ENCODE results near the gene PDC.
A peak's percentile ranks its signal among the peaks of the same experiment; 100 is the strongest.

PDC gene

GRCh38 chr1:186498071-186498470, 37.2 kb upstream of the PDC start:
- H3K27me3 ChIP-seq (replicated peaks), result no peaks in the 10 kb centered on the region
- in situ Hi-C loops (cut with HindIII; ENCODE audit: low pct_ligation_motif_present, low sequenced_read_pairs), result loop anchor here (25.0 kb wide), 1 partner anchor 489 kb away; no protein-coding TSS in a partner anchor
- DNase-seq, result no peak
- H3K4me3 ChIP-seq (ENCODE audit: low read depth, low read length), result no peak overlapping the region
- H3K36me3 ChIP-seq (replicated peaks), result no peaks in the 10 kb centered on the region
- H3K27ac ChIP-seq, result peak overlapping the region; percentile 91
- TF ChIP-seq, protein P1, sequence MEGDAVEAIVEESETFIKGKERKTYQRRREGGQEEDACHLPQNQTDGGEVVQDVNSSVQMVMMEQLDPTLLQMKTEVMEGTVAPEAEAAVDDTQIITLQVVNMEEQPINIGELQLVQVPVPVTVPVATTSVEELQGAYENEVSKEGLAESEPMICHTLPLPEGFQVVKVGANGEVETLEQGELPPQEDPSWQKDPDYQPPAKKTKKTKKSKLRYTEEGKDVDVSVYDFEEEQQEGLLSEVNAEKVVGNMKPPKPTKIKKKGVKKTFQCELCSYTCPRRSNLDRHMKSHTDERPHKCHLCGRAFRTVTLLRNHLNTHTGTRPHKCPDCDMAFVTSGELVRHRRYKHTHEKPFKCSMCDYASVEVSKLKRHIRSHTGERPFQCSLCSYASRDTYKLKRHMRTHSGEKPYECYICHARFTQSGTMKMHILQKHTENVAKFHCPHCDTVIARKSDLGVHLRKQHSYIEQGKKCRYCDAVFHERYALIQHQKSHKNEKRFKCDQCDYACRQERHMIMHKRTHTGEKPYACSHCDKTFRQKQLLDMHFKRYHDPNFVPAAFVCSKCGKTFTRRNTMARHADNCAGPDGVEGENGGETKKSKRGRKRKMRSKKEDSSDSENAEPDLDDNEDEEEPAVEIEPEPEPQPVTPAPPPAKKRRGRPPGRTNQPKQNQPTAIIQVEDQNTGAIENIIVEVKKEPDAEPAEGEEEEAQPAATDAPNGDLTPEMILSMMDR (IDR thresholded peaks at IDR 0.05; ENCODE audit: low read depth, low read length, missing control alignments), result no peak

DNA sequence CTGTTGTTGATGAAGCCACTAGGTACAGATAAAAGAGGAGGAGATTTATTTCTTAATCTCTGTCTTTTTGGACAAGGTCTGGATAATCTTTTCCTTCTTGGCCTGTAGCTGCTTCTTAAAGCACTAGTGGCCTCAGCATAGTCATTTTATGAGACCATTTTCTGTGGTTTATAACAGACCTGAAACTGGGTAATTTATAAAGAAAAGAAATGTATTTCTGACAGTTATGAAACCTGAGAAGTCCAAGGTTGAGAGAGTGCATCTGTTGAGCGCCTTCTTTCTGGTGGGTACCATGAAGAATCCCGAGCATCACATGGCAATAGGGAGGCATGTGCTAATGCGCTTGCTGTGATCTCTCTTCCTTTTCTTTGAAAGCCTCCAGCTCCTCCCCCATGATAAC, 36.7 kb upstream of the PDC start:
- no peak for DNase-seq
- H3K27me3 ChIP-seq (replicated peaks), result no peaks in the 10 kb centered on the region
- no peaks in the 10 kb centered on the region for H3K36me3 ChIP-seq (replicated peaks)
- TF ChIP-seq, protein P1 (IDR thresholded peaks at IDR 0.05; ENCODE audit: low read depth, low read length, missing control alignments), result no peak
- in situ Hi-C loops (cut with HindIII; ENCODE audit: low pct_ligation_motif_present, low sequenced_read_pairs), result loop anchor here (25.0 kb wide), 1 partner anchor 490 kb away; no protein-coding TSS in a partner anchor
- no peak overlapping the region for H3K4me3 ChIP-seq (ENCODE audit: low read depth, low read length)
- H3K27ac ChIP-seq, result no peak overlapping the region

DNA sequence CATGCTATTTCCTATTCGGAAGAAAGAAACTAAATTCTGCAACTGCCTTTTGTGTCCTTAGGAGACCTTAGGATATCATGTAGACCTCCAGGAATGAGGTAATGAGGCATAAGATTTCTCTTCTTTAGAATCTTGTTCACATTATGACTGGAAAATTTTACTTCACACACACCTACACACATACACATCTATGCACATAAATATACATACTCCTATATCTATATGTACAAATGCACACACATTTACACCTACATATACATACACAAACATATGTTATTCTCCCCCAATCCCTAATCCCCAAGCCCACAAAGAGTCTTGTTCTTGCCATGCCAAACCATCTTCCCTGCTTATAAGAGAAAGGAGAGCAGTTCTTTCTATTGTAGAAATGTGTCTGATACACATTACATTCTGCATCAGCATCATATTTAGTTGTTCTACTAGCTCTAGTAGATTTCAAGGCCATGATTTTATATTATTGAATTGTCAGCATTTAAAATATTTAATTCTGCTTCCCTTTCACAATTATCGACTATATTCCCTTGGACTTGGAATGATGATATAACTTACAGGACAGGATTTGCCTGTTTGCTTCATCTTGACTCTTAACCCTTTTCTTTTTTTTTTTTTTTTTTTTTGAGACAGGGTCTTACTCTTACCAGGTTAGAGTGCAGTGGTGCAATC, 35.4 kb upstream of the PDC start:
- in situ Hi-C loops (cut with HindIII; ENCODE audit: low pct_ligation_motif_present, low sequenced_read_pairs), result loop anchor here (25.0 kb wide), 1 partner anchor 491 kb away; no protein-coding TSS in a partner anchor
- H3K27me3 ChIP-seq (replicated peaks), result no peaks in the 10 kb centered on the region
- TF ChIP-seq, protein P1 (IDR thresholded peaks at IDR 0.05; ENCODE audit: low read depth, low read length, missing control alignments), result no peak

GRCh38 chr1:186494832-186495271, 33.9 kb upstream of the PDC start:
- Histone ChIP-seq H3K27me3 (replicated peaks) (no peaks in the 10 kb centered on the region), H3K36me3 (replicated peaks) (no peaks in the 10 kb centered on the region), H3K4me3 (ENCODE audit: low read depth, low read length) (no peak overlapping the region), H3K27ac (no peak overlapping the region)
- TF ChIP-seq, protein P1 (IDR thresholded peaks at IDR 0.05; ENCODE audit: low read depth, low read length, missing control alignments), result no peak
- no peak for DNase-seq
- in situ Hi-C loops (cut with HindIII; ENCODE audit: low pct_ligation_motif_present, low sequenced_read_pairs), result loop anchor here (25.0 kb wide), 1 partner anchor 492 kb away; no protein-coding TSS in a partner anchor

More for the DNA sequence above, 35.4 kb upstream of the PDC start:
- no peak for DNase-seq
- H3K27ac ChIP-seq, result no peak overlapping the region
- H3K4me3 ChIP-seq (ENCODE audit: low read depth, low read length), result no peak overlapping the region
- no peaks in the 10 kb centered on the region for H3K36me3 ChIP-seq (replicated peaks)

GRCh38 chr1:186492531-186493291, 31.8 kb upstream of the PDC start:
- Histone ChIP-seq H3K4me3 (ENCODE audit: low read depth, low read length) (no peak overlapping the region), H3K27ac (peak overlapping the region; percentile 87), H3K27me3 (replicated peaks) (no peaks in the 10 kb centered on the region), H3K36me3 (replicated peaks) (no peaks in the 10 kb centered on the region)
- DNase-seq, result peak; percentile 81
- TF ChIP-seq, protein P1 (IDR thresholded peaks at IDR 0.05; ENCODE audit: low read depth, low read length, missing control alignments), result no peak
- in situ Hi-C loops (cut with HindIII; ENCODE audit: low pct_ligation_motif_present, low sequenced_read_pairs), result loop anchor here (25.0 kb wide), 1 partner anchor 495 kb away; no protein-coding TSS in a partner anchor

Data from brain microvascular endothelial cell (primary cell).